Omental fat pad (tissue), 4 donors: ENCODE results near the gene ADGRB3. TPM values are rescaled to one million over a fixed set of nuclear protein-coding genes. Genes with fewer than 3 reads are reported as not detected.

Experiments
- ATAC-seq: fragments of 150-250 bp; one replicate; pipeline ENCODE4 v1.9.1; 2016; ENCODE audit warnings: mild to moderate bottlenecking, moderate library complexity; ENCODE audit not compliant: low FRiP score
- DNase-seq: peaks from one replicate; pipeline ENCODE4 v3.0.0-alpha.2; 2019; ENCODE audit warnings: low spot score
- CTCF ChIP-seq, 3 donors: fragments of 450-650 bp; IDR thresholded peaks; one replicate each; pipeline ENCODE4 v1.5.1; 2016 to 2017; ENCODE audit warnings: antibody characterized with exemption in 3 of 3, mild to moderate bottlenecking in 3 of 3, moderate library complexity in 2 of 3
- total RNA-seq, 4 donors: library from RNA; depleted of rRNA; stranded (reverse); fragments of >200 nt; gene quantifications; one replicate each; pipeline ENCODE4 v1.1.0, GENCODE V29; 2016

ADGRB3 gene
- total RNA-seq, 4 donors from 2014 or later, result 0.84 to 4.4 (median 1.9) TPM

GRCh38 chr6:68941345-68941744, 306.3 kb downstream of the ADGRB3 start:
- TF ChIP-seq CTCF (IDR thresholded peaks at IDR 0.05), result no peak
- no peak for ATAC-seq
- no peak for DNase-seq

- DNase-seq (no peak), ATAC-seq (no peak)
Observed at GRCh38 chr6:68947721-68948120, 312.6 kb downstream of the ADGRB3 start.

GRCh38 chr6:68951270-68951669, 316.2 kb downstream of the ADGRB3 start:
- DNase-seq, result no peak
- no peak for TF ChIP-seq CTCF (IDR thresholded peaks at IDR 0.05)
- no peak for ATAC-seq

More at GRCh38 chr6:68947721-68948120, 312.6 kb downstream of the ADGRB3 start:
- TF ChIP-seq CTCF (IDR thresholded peaks at IDR 0.05), result no peak

GRCh38 chr6:68958327-68958726, 323.2 kb downstream of the ADGRB3 start:
- DNase-seq (no peak), ATAC-seq (no peak)
- TF ChIP-seq CTCF (IDR thresholded peaks at IDR 0.05), result no peak

- peak; percentile 71 for ATAC-seq
- peak; percentile 73 for DNase-seq
- TF ChIP-seq CTCF (IDR thresholded peaks at IDR 0.05), result peak in 1 of 3 donors; percentile 23
Observed at GRCh38 chr6:68967549-68968300, 332.6 kb downstream of the ADGRB3 start.

GRCh38 chr6:68968301-68968649, 333.2 kb downstream of the ADGRB3 start:
- ATAC-seq (no peak), DNase-seq (no peak)
- TF ChIP-seq CTCF (IDR thresholded peaks at IDR 0.05), result no peak

GRCh38 chr6:68973066-68973465, 338.0 kb downstream of the ADGRB3 start:
- DNase-seq (no peak), ATAC-seq (no peak)
- no peak for TF ChIP-seq CTCF (IDR thresholded peaks at IDR 0.05)
